OCI-LY1 (cell line): ENCODE measurements around the gene NAV2.

Experiments used
- H2AFZ ChIP-seq: fragments of 200-600 bp; sonication (generic), shearing (Covaris generic); 2 replicates; pipeline ENCODE4 v1.6.0; 2014; ENCODE audit warnings: antibody characterized with exemption, mild to moderate bottlenecking, low read length
- H3F3A ChIP-seq: fragments of 200-600 bp; sonication (generic), shearing (Covaris generic); 2 replicates; pipeline ENCODE4 v1.6.0; 2014; ENCODE audit warnings: mild to moderate bottlenecking, antibody characterized with exemption, low read length, moderate library complexity; ENCODE audit not compliant: insufficient read depth
- H3K27ac ChIP-seq: fragments of 200-600 bp; sonication (generic); 2 replicates; pipeline ENCODE4 v1.5.1; 2014; ENCODE audit warnings: low read length, mixed run types, mild to moderate bottlenecking, low read depth; ENCODE audit not compliant: poor library complexity, severe bottlenecking
- H3K27me3 ChIP-seq: fragments of 200-600 bp; sonication (generic); 2 replicates; pipeline ENCODE4 v1.6.0; 2014; ENCODE audit warnings: antibody characterized with exemption, mild to moderate bottlenecking, low read length, moderate library complexity; ENCODE audit not compliant: insufficient read depth
- H3K36me3 ChIP-seq: fragments of 200-600 bp; sonication (generic); 2 replicates; pipeline ENCODE4 v1.6.1; 2014; ENCODE audit warnings: mild to moderate bottlenecking, antibody characterized with exemption, low read length, moderate library complexity, mixed read lengths; ENCODE audit not compliant: insufficient read depth
- H3K4me1 ChIP-seq: fragments of 200-600 bp; sonication (generic); 2 replicates; pipeline ENCODE4 v1.5.1; 2014; ENCODE audit warnings: mild to moderate bottlenecking, low read length, moderate library complexity; ENCODE audit not compliant: insufficient read depth, severe bottlenecking
- H3K4me2 ChIP-seq: fragments of 200-600 bp; sonication (generic), shearing (Covaris generic); 2 replicates; pipeline ENCODE4 v1.6.1; 2014; ENCODE audit warnings: low read length
- H3K4me3 ChIP-seq: fragments of 200-600 bp; sonication (generic); 2 replicates; pipeline ENCODE4 v1.5.1; 2014; ENCODE audit warnings: low read length, low read depth, mild to moderate bottlenecking, mixed read lengths; ENCODE audit not compliant: poor library complexity, severe bottlenecking
- H3K79me2 ChIP-seq: fragments of 200-600 bp; shearing (Covaris generic); 2 replicates; pipeline ENCODE4 v1.6.1; 2016; ENCODE audit warnings: mixed run types, low read length, mixed read lengths; ENCODE audit not compliant: insufficient read depth
- H3K9ac ChIP-seq: fragments of 200-600 bp; sonication (generic), shearing (Covaris generic); 2 replicates; pipeline ENCODE4 v1.6.1; 2014; ENCODE audit warnings: mild to moderate bottlenecking, low read length, mixed read lengths
- H3K9me2 ChIP-seq: fragments of 200-600 bp; sonication (generic), shearing (Covaris generic); 2 replicates; pipeline ENCODE4 v1.6.1; 2014; ENCODE audit warnings: low read depth, mild to moderate bottlenecking, low read length, mixed read lengths
- H3K9me3 ChIP-seq: fragments of 200-600 bp; shearing (Covaris generic); 2 replicates; pipeline ENCODE4 v1.6.1; 2014; ENCODE audit warnings: low read length, mixed read lengths
- H4K20me1 ChIP-seq: fragments of 200-600 bp; sonication (generic), shearing (Covaris generic); 2 replicates; pipeline ENCODE4 v1.6.0; 2016; ENCODE audit warnings: mild to moderate bottlenecking, low read length; ENCODE audit not compliant: insufficient read depth
- CTCF ChIP-seq: fragments of 200-600 bp; sonication (generic), shearing (Covaris generic); IDR thresholded peaks from 2 replicates; pipeline ENCODE4 v1.5.1; 2017; ENCODE audit warnings: mild to moderate bottlenecking, antibody characterized with exemption, low read length, moderate library complexity, mixed read lengths
- EZH2 ChIP-seq: fragments of 200-600 bp; sonication (generic), shearing (Covaris generic); IDR thresholded peaks from 2 replicates; pipeline ENCODE4 v1.8.0; 2017; ENCODE audit warnings: borderline replicate concordance, mixed run types, mild to moderate bottlenecking, antibody characterized with exemption, low read length, moderate library complexity, mixed read lengths

NAV2 gene

GRCh38 chr11:20055312-20055711, 342.7 kb downstream of the NAV2 start:
- TF ChIP-seq CTCF = no peak
- TF ChIP-seq EZH2 = no peak
- Histone ChIP-seq H3K36me3 (no peaks in the 10 kb centered on the region), H2AFZ (no peak overlapping the region), H3K9me2 (no peaks in the 10 kb centered on the region), H3K79me2 (no peaks in the 10 kb centered on the region), H3K27ac (no peak overlapping the region), H3K27me3 (no peaks in the 10 kb centered on the region), H3K4me1 (no peaks in the 10 kb centered on the region), H3K4me3 (no peak overlapping the region), H3F3A (no peaks in the 10 kb centered on the region), H3K9me3 (no peaks in the 10 kb centered on the region), H3K4me2 (no peak overlapping the region), H3K9ac (no peak overlapping the region), H4K20me1 (no peaks in the 10 kb centered on the region)

GRCh38 chr11:20056109-20056949, 343.7 kb downstream of the NAV2 start:
- no peaks in the 10 kb centered on the region for H3K9me3 ChIP-seq
- H3F3A ChIP-seq = no peaks in the 10 kb centered on the region
- no peaks in the 10 kb centered on the region for H4K20me1 ChIP-seq
- peaks cover 3% of the 10 kb centered on the region; the same call in 1 of the 2 replicates for H3K27me3 ChIP-seq
- H3K4me1 ChIP-seq = no peaks in the 10 kb centered on the region
- H3K36me3 ChIP-seq = no peaks in the 10 kb centered on the region
- H3K27ac ChIP-seq = no peak overlapping the region
- no peak overlapping the region for H3K4me3 ChIP-seq
- no peaks in the 10 kb centered on the region for H3K9me2 ChIP-seq
- no peak overlapping the region for H3K4me2 ChIP-seq
- no peak overlapping the region for H2AFZ ChIP-seq
- no peaks in the 10 kb centered on the region for H3K79me2 ChIP-seq
- no peak overlapping the region for H3K9ac ChIP-seq
- TF ChIP-seq EZH2 (no peak), CTCF (no peak)

DNA sequence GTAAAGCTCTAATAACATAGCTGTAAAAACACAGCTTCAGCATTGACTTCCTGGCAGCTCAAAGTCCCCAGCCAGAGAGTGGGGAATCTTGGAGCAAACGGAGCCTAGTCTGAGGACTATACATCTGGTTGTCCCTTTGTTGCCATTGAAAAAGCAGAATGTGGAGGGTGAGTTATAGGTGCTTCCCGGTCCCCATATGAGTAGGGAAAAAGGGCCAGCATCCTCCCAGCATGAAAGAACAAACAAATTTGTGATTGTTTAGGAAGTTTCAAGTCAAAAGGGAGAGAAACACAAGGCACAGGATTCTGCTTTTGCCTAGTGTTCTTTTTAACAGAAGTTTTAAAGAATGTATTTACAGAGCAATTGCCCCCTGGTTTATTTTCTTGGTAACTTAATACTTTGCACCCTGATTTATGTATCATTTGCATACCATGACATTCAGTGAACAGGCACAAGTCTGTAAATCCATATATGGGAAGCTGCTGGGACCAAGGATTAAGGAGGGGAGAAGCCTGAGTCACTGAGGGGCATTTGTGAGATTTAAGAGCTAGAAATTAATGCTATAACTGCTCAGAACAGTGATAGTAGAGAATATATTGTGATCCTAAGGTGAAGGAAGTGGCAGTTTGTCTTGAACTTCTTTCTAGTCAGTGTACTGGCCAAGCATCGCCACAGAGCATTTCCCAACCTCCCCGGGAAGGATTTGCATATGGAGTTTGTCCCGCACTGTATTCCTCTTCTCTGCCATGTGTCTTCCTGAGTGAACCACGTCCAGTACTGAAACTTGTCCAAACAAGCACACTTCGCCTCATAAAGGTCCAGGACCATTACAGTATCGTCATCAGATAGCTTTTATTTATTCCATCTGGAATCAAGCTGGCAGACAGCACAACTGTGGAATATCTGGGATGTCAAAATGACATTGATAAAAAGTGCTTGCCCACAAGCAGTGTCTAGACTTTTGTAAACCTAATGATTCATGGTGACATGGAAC, 344.6 kb downstream of the NAV2 start:
- no peaks in the 10 kb centered on the region for H3K36me3 ChIP-seq
- H3K9me3 ChIP-seq = no peaks in the 10 kb centered on the region
- H4K20me1 ChIP-seq = no peaks in the 10 kb centered on the region
- H3K4me2 ChIP-seq = no peak overlapping the region
- H3K4me1 ChIP-seq = no peaks in the 10 kb centered on the region
- peaks cover 3% of the 10 kb centered on the region; the same call in 1 of the 2 replicates for H3K27me3 ChIP-seq
- no peak overlapping the region for H2AFZ ChIP-seq
- no peaks in the 10 kb centered on the region for H3K79me2 ChIP-seq
- no peak overlapping the region for H3K9ac ChIP-seq
- no peaks in the 10 kb centered on the region for H3F3A ChIP-seq
- no peak overlapping the region for H3K4me3 ChIP-seq
- H3K9me2 ChIP-seq = no peaks in the 10 kb centered on the region
- no peak overlapping the region for H3K27ac ChIP-seq
- TF ChIP-seq CTCF (no peak), EZH2 (no peak)
